Activated CD4-positive, alpha-beta T cell treated with anti-CD3 and anti-CD28 coated beads, Interleukin-2, amount 10 ng/mL, durations not matched to agents 7 days and 5 days (primary cell): ENCODE results near the gene PIP5K1A. TPM values are rescaled to one million over a fixed set of nuclear protein-coding genes. Genes with fewer than 3 reads are reported as not detected.

Experiments used
- CTCF ChIA-PET: fragments of 350-600 bp; sonication (Branson Sonifier 250); formaldehyde crosslinking; loops from one replicate; lab custom pipeline; 2021; ENCODE audit warnings: antibody characterized with exemption; lab: Charles Lee
- POLR2A ChIA-PET: fragments of 350-600 bp; sonication (Branson Sonifier 250); formaldehyde crosslinking; loops from one replicate; lab custom pipeline; 2021; ENCODE audit warnings: antibody characterized with exemption; lab: Charles Lee
- DNase-seq: peaks from one replicate; pipeline ENCODE4 v3.0.0-alpha.2; 2020
- H3K27ac Mint-ChIP-seq: one replicate; pipeline ENCODE4 v1.8.0; 2021; ENCODE audit warnings: mild to moderate bottlenecking, moderate library complexity, mixed read lengths
- H3K27me3 Mint-ChIP-seq: one replicate; pipeline ENCODE4 v1.8.0; 2021; ENCODE audit warnings: mixed read lengths
- H3K36me3 Mint-ChIP-seq: one replicate; pipeline ENCODE4 v1.8.0; 2021; ENCODE audit warnings: low read depth, mixed read lengths
- H3K4me1 Mint-ChIP-seq: one replicate; pipeline ENCODE4 v1.8.0; 2021; ENCODE audit warnings: mixed read lengths
- H3K4me3 Mint-ChIP-seq: one replicate; pipeline ENCODE4 v1.8.0; 2021; ENCODE audit warnings: mild to moderate bottlenecking, moderate library complexity, mixed read lengths
- H3K9me3 Mint-ChIP-seq: one replicate; pipeline ENCODE4 v1.8.0; 2021; ENCODE audit warnings: mixed read lengths
- total RNA-seq, 2 experiments: library from RNA; stranded (reverse); gene quantifications; one replicate each; pipeline ENCODE4 v1.2.3, GENCODE V29; 2021

PIP5K1A gene
- 10 to 100 TPM; 61.6 to 63.4 TPM for total RNA-seq

GRCh38 chr1:151198254-151199127 lies at the start of gene PIP5K1A:
Gene PIP5K1A, plus strand, starts transcription at chr1:151198552. Its CDS starts 445 bp downstream, at chr1:151198997.
- H3K4me3 Mint-ChIP-seq, result peak within 1 kb of the TSS; percentile 100
- peak within 1 kb of the TSS; percentile 93 for H3K27ac Mint-ChIP-seq
- DNase-seq, result peak; percentile 100
- no peaks in the 10 kb centered on the region for H3K9me3 Mint-ChIP-seq
- peaks cover 26% of the 10 kb centered on the region for H3K36me3 Mint-ChIP-seq
- peaks cover 4% of the 10 kb centered on the region for H3K27me3 Mint-ChIP-seq
- peaks cover 40% of the 10 kb centered on the region for H3K4me1 Mint-ChIP-seq
- ChIA-PET CTCF (interaction anchor here (0.9 to 1.3 kb wide), 2 partner anchors 19 to 38 kb away, joined by 3 to 5 read pairs; no protein-coding TSS in a partner anchor), POLR2A (no interaction called here)

GRCh38 chr1:151156515-151156819 lies 41.9 kb upstream of the PIP5K1A start, which contains the start of gene TNFAIP8L2:
Gene TNFAIP8L2, plus strand, starts transcription at chr1:151156649. Its CDS starts 2,049 bp downstream, at chr1:151158698.
- peak within 1 kb of the TSS; percentile 99 for H3K4me3 Mint-ChIP-seq
- POLR2A ChIA-PET, result interaction anchor here (0.6 to 1.1 kb wide), 3 partner anchors 10 to 57 kb away, joined by 3 to 5 read pairs (median 3); no protein-coding TSS in a partner anchor
- H3K36me3 Mint-ChIP-seq, result peaks cover 45% of the 10 kb centered on the region
- H3K27me3 Mint-ChIP-seq, result no peaks in the 10 kb centered on the region
- H3K27ac Mint-ChIP-seq, result peak within 1 kb of the TSS; percentile 97
- H3K4me1 Mint-ChIP-seq, result peaks cover 57% of the 10 kb centered on the region
- peak; percentile 87 for DNase-seq
- no peaks in the 10 kb centered on the region for H3K9me3 Mint-ChIP-seq
- CTCF ChIA-PET, result interaction anchor here (0.6 to 6.0 kb wide), 28 partner anchors 9 to 757 kb away, joined by 3 to 47 read pairs (median 4); partner anchors contain the start of genes CDC42SE1, GABPB2, LYSMD1 and SCNM1

GRCh38 chr1:151157067-151157531 lies 41.3 kb upstream of the PIP5K1A start:
- H3K36me3 Mint-ChIP-seq, result peaks cover 52% of the 10 kb centered on the region
- DNase-seq, result peak; percentile 83
- H3K27ac Mint-ChIP-seq, result peak overlapping the region; percentile 97
- H3K4me3 Mint-ChIP-seq, result peak overlapping the region; percentile 99
- H3K4me1 Mint-ChIP-seq, result peaks cover 60% of the 10 kb centered on the region
- H3K27me3 Mint-ChIP-seq, result no peaks in the 10 kb centered on the region
- CTCF ChIA-PET, result interaction anchor here (0.6 to 6.0 kb wide), 27 partner anchors 9 to 757 kb away, joined by 3 to 47 read pairs (median 4); partner anchors contain the start of genes CDC42SE1, GABPB2, LYSMD1 and SCNM1
- POLR2A ChIA-PET, result interaction anchor here (1.0 to 1.1 kb wide), 3 partner anchors 9 to 97 kb away, joined by 3 read pairs; partner anchors contain the start of gene PSMD4
- no peaks in the 10 kb centered on the region for H3K9me3 Mint-ChIP-seq

GRCh38 chr1:151158326-151158725 lies 40.0 kb upstream of the PIP5K1A start:
- no peaks in the 10 kb centered on the region for H3K9me3 Mint-ChIP-seq
- H3K27ac Mint-ChIP-seq, result peak overlapping the region; percentile 97
- H3K4me1 Mint-ChIP-seq, result peaks cover 68% of the 10 kb centered on the region
- no peak for DNase-seq
- POLR2A ChIA-PET, result interaction anchor here (1.1 to 1.4 kb wide), 2 partner anchors 31 to 96 kb away, joined by 3 read pairs; partner anchors contain the start of genes PSMD4 and VPS72
- peak overlapping the region; percentile 99 for H3K4me3 Mint-ChIP-seq
- no peaks in the 10 kb centered on the region for H3K27me3 Mint-ChIP-seq
- peaks cover 58% of the 10 kb centered on the region for H3K36me3 Mint-ChIP-seq
- CTCF ChIA-PET, result interaction anchor here (1.0 to 2.1 kb wide), 6 partner anchors 9 to 134 kb away, joined by 3 to 7 read pairs (median 4); partner anchors contain the start of gene GABPB2

- Mint-ChIP-seq H3K4me1 (peaks cover 69% of the 10 kb centered on the region), H3K9me3 (no peaks in the 10 kb centered on the region), H3K27ac (peak overlapping the region; percentile 97), H3K36me3 (peaks cover 58% of the 10 kb centered on the region), H3K27me3 (no peaks in the 10 kb centered on the region), H3K4me3 (peak overlapping the region; percentile 99)
- CTCF ChIA-PET, result interaction anchor here (0.9 to 2.1 kb wide), 7 partner anchors 9 to 134 kb away, joined by 3 to 6 read pairs (median 4); no protein-coding TSS in a partner anchor
- POLR2A ChIA-PET, result interaction anchor here (1.4 kb wide), 1 partner anchor 31 kb away, joined by 3 read pairs; the partner anchor contains the start of gene VPS72
- DNase-seq, result no peak
Observed at GRCh38 chr1:151158751-151159251, 39.6 kb upstream of the PIP5K1A start.

- Mint-ChIP-seq H3K27me3 (no peaks in the 10 kb centered on the region), H3K36me3 (peaks cover 62% of the 10 kb centered on the region), H3K4me1 (peaks cover 75% of the 10 kb centered on the region), H3K27ac (peak overlapping the region; percentile 97), H3K4me3 (peak overlapping the region; percentile 99), H3K9me3 (no peaks in the 10 kb centered on the region)
- DNase-seq, result no peak
- ChIA-PET CTCF (interaction anchor here (0.9 to 2.1 kb wide), 6 partner anchors 10 to 135 kb away, joined by 3 to 6 read pairs (median 4); no protein-coding TSS in a partner anchor), POLR2A (interaction anchor here (1.4 kb wide), 1 partner anchor 30 kb away, joined by 3 read pairs; the partner anchor contains the start of gene VPS72)
Observed at GRCh38 chr1:151159373-151159772, 39.0 kb upstream of the PIP5K1A start.

- H3K27me3 Mint-ChIP-seq, result no peaks in the 10 kb centered on the region
- no peaks in the 10 kb centered on the region for H3K9me3 Mint-ChIP-seq
- no peak for DNase-seq
- ChIA-PET CTCF (interaction anchor here (1.2 to 3.4 kb wide), 3 partner anchors 9 to 83 kb away, joined by 3 to 13 read pairs (median 5); partner anchors contain the start of genes TNFAIP8L2 and VPS72), POLR2A (no interaction called here)
- peaks cover 70% of the 10 kb centered on the region for H3K4me1 Mint-ChIP-seq
- H3K4me3 Mint-ChIP-seq, result peak overlapping the region; percentile 93
- H3K36me3 Mint-ChIP-seq, result peaks cover 70% of the 10 kb centered on the region
- peak overlapping the region; percentile 92 for H3K27ac Mint-ChIP-seq
Observed at GRCh38 chr1:151164732-151165280, 33.5 kb upstream of the PIP5K1A start.

- ChIA-PET POLR2A (no interaction called here), CTCF (interaction anchor here (1.2 to 3.4 kb wide), 3 partner anchors 9 to 84 kb away, joined by 3 to 13 read pairs (median 5); partner anchors contain the start of genes TNFAIP8L2 and VPS72)
- H3K4me3 Mint-ChIP-seq, result peak overlapping the region; percentile 93
- peaks cover 66% of the 10 kb centered on the region for H3K4me1 Mint-ChIP-seq
- peaks cover 69% of the 10 kb centered on the region for H3K36me3 Mint-ChIP-seq
- peak overlapping the region; percentile 92 for H3K27ac Mint-ChIP-seq
- H3K27me3 Mint-ChIP-seq, result no peaks in the 10 kb centered on the region
- DNase-seq, result no peak
- H3K9me3 Mint-ChIP-seq, result no peaks in the 10 kb centered on the region
Observed at GRCh38 chr1:151165281-151165737, 33.0 kb upstream of the PIP5K1A start.

GRCh38 chr1:151165738-151166504 lies 32.4 kb upstream of the PIP5K1A start, which contains the start of the genes LYSMD1 and SCNM1:
Gene LYSMD1, minus strand, starts transcription at chr1:151165902. Its CDS starts 644 bp downstream, at chr1:151165258.
Gene SCNM1, plus strand, starts transcription at chr1:151166144. Its CDS starts 9 bp downstream, at chr1:151166153.
- Mint-ChIP-seq H3K27me3 (no peaks in the 10 kb centered on the region), H3K4me1 (peaks cover 60% of the 10 kb centered on the region), H3K27ac (peak within 1 kb of the TSS; percentile 92), H3K9me3 (no peaks in the 10 kb centered on the region), H3K36me3 (peaks cover 69% of the 10 kb centered on the region), H3K4me3 (peak within 1 kb of the TSS; percentile 93)
- ChIA-PET CTCF (interaction anchor here (0.6 to 3.4 kb wide), 2 partner anchors 10 to 582 kb away, joined by 6 to 13 read pairs; partner anchors contain the start of gene TNFAIP8L2), POLR2A (interaction anchor here (0.9 kb wide), 1 partner anchor 9 kb away, joined by 3 read pairs; the partner anchor contains the start of gene TNFAIP8L2)
- DNase-seq, result peak; percentile 99

- Mint-ChIP-seq H3K27me3 (no peaks in the 10 kb centered on the region), H3K27ac (peak overlapping the region; percentile 92), H3K4me1 (peaks cover 57% of the 10 kb centered on the region), H3K4me3 (peak overlapping the region; percentile 93), H3K36me3 (peaks cover 66% of the 10 kb centered on the region), H3K9me3 (no peaks in the 10 kb centered on the region)
- DNase-seq, result no peak
- ChIA-PET POLR2A (interaction anchor here (0.9 kb wide), 1 partner anchor 10 kb away, joined by 3 read pairs; the partner anchor contains the start of gene TNFAIP8L2), CTCF (interaction anchor here (0.6 to 3.4 kb wide), 4 partner anchors 10 to 582 kb away, joined by 3 to 13 read pairs (median 4); partner anchors contain the start of gene TNFAIP8L2)
Observed at GRCh38 chr1:151166505-151166956, 31.8 kb upstream of the PIP5K1A start.
